Pulmonary artery endothelial cell (primary cell): Measurements from ENCODE around the gene SH3GLB1. TPM values are rescaled to one million over a fixed set of nuclear protein-coding genes. Genes with fewer than 3 reads are reported as not detected.

Source experiments
- DNase-seq: peaks from one replicate; pipeline ENCODE4 v3.0.0-alpha.2; 2011; ENCODE audit warnings: low read depth, low spot score
- total RNA-seq: library from RNA; depleted of rRNA; stranded (reverse); fragments of >200 nt; gene quantifications from 2 replicates; pipeline ENCODE4 v1.2.3, GENCODE V29; 2014

The SH3GLB1 gene
- total RNA-seq, 1 donor from 2014 or later: 53.3 TPM

DNA sequence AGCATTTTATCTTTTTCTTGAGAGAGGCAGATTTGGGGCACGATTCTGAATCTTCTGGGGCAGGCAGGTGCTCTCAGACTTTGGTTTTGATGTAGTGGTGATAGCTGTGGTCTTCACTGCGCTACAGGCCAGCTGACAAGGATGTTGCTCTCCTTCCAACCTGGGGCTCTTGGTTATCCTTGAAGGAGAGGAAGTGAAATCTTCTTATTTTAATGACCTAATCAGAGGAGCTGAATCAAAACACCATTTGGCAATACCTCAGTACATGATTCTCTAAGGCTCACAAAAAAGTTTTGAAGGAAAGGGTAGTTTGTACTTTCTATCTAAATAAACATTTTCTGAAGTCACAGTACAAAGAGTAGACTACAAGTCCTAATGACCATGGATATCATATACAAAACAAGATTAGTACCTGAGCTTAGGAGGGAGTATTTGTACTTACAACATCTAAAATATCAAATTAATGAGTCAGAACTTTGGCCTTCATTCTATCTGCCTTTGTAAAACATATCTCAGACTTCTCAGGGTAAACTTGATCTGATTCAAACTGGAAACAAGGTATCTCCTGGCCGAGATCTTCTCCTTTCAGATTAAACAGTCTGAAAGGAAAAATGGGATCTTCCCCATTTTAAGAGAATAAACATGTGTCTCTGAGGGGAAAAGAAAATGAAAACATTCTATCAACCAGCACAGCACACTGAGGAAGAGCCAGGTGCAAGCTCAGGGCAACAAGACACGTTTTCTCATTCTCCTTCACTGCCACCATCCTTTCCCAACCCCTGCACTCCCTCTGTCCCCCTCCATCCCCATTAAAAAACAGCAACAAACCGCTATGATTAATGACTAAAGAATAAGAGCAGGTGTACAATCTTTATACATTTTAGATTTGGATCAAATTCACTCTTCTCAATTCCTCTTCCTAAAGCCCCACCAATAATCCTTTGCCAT is 69.2 kb downstream of the SH3GLB1 start:
- DNase-seq: no peak

DNA sequence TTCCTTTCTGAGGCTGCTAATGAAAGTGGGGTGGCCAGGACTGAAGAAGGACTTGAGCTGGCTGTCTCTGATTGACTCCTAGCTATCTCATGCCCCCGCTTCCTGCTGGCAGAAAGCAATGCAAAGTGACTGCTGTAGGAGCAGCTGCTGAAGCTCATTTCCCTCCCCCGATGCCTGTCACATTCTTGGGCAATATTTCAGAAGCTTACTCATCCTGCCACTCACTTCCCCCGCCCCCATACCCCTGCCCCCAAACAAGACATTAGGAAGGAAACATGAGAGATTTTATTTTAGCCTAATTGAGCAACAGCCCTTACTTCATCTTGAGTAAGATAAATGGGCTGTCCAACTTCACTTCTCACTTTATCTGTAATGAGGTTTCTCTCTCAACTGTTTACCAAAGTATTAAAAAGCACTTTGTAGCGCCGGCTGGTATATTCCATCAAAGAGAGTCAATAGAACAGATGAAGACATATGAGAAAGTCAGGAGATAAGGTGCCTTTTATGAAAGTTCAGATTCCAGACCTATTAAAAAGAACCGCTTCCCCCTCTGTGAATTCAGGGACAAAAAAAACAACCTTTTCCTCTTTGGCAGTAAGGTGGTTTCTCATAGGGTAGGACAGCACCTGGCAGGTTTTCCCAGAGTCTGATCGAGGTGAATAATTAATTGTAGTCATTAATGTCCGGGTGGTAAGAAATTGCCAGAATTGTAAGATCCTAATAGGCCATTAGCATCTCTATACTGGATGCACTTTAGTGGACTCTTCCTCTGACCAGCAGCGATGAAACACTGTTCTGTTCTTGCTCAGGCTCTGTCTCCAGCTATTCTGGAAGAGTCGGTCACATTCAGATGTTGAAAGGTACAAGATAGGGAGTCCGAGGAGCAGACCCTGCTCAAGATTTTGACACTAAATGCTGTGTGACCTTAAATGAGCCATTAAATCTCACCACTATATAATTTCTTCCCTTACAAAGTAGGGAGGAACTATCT is 70.2 kb downstream of the SH3GLB1 start:
- peak; percentile 77 for DNase-seq

DNA sequence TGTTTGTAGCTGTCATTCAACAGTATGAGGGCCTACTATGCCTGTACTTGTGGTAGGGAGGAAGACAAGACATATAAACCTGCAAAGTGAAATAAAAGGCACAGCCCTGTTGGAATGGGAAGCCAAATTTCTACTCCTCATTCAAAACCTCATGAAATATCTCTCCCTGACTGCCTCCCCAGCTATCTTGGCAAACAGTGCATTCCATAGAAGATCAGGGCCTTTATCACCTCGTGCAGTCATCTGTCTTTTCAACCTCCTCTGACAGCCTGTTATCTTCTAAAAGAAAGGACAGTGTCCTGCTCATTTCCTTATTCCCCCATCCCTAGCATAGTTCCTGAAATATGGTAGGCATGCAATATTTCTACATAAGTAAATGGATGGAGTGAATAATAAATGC is 71.0 kb downstream of the SH3GLB1 start:
- DNase-seq: no peak

DNA sequence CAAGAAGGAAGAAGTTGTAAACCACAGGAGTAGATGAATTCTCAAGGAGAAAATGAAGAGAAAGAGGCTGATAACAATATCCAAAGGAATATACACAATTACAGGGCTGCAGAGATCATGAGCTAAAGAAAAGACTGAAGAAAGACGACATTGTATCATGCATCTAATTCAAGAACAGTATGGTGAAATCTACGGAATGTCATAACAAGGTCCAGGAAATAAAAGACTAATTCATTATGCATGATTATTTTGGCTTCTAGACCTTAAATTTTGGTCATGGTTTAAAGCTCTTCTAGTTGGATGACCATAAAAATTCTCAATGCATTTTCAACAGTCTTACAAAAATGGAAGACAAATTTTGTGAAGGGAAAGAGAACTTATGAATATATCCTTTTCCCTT is 71.7 kb downstream of the SH3GLB1 start:
- no peak for DNase-seq

DNA sequence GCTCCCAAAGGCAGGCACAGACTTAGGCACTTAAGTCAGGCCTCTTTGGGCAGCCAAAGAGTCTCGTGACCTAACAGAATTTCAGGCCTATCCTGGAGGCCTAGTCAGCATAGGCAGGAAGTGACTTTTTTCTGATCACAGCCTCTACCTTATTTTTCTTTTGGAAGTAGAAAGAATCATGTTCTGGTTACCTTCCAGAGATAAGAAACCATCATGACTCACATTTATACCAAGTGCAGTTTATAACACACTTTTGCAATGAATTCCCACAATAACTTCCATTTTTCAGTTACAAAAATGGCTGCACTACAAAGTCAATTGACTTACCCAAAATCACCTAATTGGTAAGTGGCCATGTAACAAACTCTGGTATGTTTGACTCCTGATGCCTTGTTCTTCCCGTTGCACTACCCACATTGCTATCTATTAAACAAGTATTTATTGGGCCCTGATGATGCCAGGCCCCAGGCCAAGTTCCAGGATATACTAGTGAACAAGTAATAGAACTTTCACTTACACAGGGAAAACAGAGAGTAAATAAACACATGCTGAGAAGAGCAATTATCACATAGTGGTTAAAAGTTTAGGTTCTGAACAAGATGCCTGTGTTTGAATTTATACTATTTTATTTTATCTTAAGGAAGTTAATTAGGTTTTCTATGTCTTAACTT is 74.3 kb downstream of the SH3GLB1 start:
- DNase-seq: no peak

DNA sequence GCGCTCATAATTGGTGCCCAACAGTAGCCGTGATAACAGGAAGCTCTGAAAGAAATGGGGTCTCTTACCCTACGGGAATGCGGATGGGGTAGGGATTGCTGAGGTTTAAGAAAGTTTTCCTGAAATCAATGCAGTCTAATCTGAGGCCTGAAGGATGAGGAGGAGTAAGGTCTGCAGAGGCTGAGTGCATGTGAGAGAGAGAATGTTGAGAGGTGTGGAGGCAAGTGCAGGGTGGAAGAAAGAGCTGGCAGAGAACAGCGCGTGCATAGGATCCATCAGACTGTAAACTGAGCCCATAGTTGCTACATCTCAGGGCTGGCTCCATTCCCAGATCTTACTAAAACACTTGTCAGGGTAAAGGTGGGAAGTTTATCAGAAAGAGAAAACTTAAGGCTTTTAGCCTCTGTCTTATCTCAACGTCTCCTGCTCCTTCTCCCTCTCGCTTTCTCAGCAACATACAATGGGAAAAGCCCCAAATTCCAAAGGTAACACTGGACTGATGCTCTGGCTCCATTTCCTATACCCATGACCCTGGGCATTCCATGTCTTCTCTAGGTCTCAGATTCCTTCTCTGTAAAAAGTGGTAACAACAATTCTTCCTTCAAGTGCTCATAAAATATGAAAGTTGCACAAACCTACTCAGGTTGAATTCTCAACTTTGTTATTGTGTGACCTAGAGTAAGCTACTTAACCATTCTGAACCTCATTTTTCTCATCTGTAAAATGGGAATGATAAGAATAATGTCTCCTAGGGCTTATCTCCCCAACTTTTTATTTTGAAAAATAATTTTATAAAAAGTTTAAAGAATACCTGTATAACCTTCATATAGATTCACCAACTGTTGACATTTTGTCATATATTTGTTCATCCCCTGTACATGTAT is 75.2 kb downstream of the SH3GLB1 start:
- DNase-seq: no peak

DNA sequence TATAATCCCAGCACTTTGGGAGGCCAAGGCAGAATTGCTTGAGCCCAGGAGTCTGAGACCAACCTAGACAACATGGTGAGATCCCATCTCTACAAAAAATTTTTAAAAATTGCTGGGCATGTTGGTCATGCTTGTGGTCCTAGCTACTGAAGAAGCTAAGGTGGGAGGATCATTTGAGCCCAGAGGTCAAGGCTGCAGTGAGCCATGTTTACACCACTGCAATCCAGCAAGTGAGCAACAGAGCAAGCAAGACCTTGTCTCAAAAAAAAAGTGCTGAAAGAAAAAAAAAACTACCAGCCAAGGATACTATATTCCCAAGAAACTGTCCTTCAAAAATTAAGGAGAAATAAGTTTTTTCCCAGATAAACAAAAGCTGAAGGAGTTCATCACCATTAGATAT is 78.1 kb downstream of the SH3GLB1 start:
- DNase-seq: no peak

- no peak for DNase-seq
These were observed 83.2 kb downstream of the SH3GLB1 start for GRCh38 chr1:86787621-86788020.

GRCh38 chr1:86788300-86789206 is 84.2 kb downstream of the SH3GLB1 start:
- no peak for DNase-seq

- DNase-seq: no peak
These were observed 90.9 kb downstream of the SH3GLB1 start for GRCh38 chr1:86795316-86795715.

Other genes starting within 250 kb of the SH3GLB1 start
- not detected in 2 replicates for gene CLCA1, start 235.6 kb upstream of the SH3GLB1 start, total RNA-seq
- gene CLCA4, start 157.5 kb upstream of the SH3GLB1 start, total RNA-seq: under 0.01 TPM in 1 of 2 replicates, not detected in the other
- gene SELENOF, start 209.6 kb downstream of the SH3GLB1 start, total RNA-seq: 187 and 193 TPM in 2 replicates
- 24.6 and 27.4 TPM in 2 replicates for gene HS2ST1, start 210.1 kb downstream of the SH3GLB1 start, total RNA-seq